Parathyroid adenoma (tissue), 2 donors: ENCODE measurements around the gene CBLN3.

Experiments
- H2AFZ ChIP-seq: fragments of 300-600 bp; sonication (generic); one replicate; pipeline ENCODE4 v1.7.0; 2017; ENCODE audit warnings: antibody characterized with exemption, mild to moderate bottlenecking
- H3K27ac ChIP-seq: fragments of 300-600 bp; sonication (generic); one replicate; pipeline ENCODE4 v1.7.0; 2017
- H3K27me3 ChIP-seq: fragments of 300-600 bp; sonication (generic); one replicate; pipeline ENCODE4 v1.7.0; 2017; ENCODE audit warnings: low read length; ENCODE audit not compliant: control insufficient read depth, insufficient read depth
- H3K36me3 ChIP-seq: fragments of 300-600 bp; sonication (generic); one replicate; pipeline ENCODE4 v1.7.0; 2017; ENCODE audit warnings: low read length; ENCODE audit not compliant: control insufficient read depth, insufficient read depth
- H3K4me1 ChIP-seq: fragments of 300-600 bp; sonication (generic); one replicate; pipeline ENCODE4 v1.7.0; 2017; ENCODE audit warnings: control low read depth
- H3K4me2 ChIP-seq: fragments of 300-600 bp; sonication (generic); one replicate; pipeline ENCODE4 v1.7.0; 2017; ENCODE audit warnings: low read length
- H3K4me3 ChIP-seq: fragments of 300-600 bp; sonication (generic); one replicate; pipeline ENCODE4 v1.7.0; 2017; ENCODE audit warnings: low read depth, low read length
- H3K79me2 ChIP-seq: fragments of 300-600 bp; sonication (generic); one replicate; pipeline ENCODE4 v1.7.0; 2017; ENCODE audit warnings: control low read depth
- H3K9ac ChIP-seq: fragments of 300-600 bp; sonication (generic); one replicate; pipeline ENCODE4 v1.7.0; 2017; ENCODE audit warnings: mild to moderate bottlenecking
- H3K9me3 ChIP-seq: fragments of 300-600 bp; sonication (generic); one replicate; pipeline ENCODE4 v1.7.0; 2017; ENCODE audit warnings: low read length; ENCODE audit not compliant: control insufficient read depth
- TF ChIP-seq, protein P1 (sequence below): fragments of 300-600 bp; sonication (generic); IDR thresholded peaks from one replicate; pipeline ENCODE4 v1.7.0; 2017; ENCODE audit warnings: antibody characterized with exemption, mild to moderate bottlenecking
- donor health status: primary hyperparathyroidism.

CBLN3 gene

DNA sequence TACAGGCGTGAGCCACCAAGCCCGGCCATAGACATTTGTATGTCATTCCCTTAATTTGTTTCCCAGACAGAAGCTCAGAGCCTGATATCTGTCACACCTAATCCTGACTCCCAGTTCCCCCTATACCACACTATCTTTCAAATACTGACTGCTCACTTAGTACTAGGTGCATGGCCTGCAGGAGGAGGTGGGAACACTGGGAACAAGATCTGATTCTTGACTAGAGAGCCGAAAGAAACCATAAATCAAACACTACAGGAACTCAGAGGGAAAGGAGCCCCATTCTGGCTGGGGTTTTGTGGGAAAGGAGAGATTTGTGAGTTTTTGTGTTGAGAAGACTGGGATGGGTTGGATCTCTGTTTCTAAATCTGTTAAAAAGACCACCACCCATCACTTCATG is 5.2 kb upstream of the CBLN3 start:
- H3K27ac ChIP-seq = no peak overlapping the region
- H3K4me2 ChIP-seq = no peak overlapping the region
- no peaks in the 10 kb centered on the region for H3K36me3 ChIP-seq
- TF ChIP-seq, protein P1, sequence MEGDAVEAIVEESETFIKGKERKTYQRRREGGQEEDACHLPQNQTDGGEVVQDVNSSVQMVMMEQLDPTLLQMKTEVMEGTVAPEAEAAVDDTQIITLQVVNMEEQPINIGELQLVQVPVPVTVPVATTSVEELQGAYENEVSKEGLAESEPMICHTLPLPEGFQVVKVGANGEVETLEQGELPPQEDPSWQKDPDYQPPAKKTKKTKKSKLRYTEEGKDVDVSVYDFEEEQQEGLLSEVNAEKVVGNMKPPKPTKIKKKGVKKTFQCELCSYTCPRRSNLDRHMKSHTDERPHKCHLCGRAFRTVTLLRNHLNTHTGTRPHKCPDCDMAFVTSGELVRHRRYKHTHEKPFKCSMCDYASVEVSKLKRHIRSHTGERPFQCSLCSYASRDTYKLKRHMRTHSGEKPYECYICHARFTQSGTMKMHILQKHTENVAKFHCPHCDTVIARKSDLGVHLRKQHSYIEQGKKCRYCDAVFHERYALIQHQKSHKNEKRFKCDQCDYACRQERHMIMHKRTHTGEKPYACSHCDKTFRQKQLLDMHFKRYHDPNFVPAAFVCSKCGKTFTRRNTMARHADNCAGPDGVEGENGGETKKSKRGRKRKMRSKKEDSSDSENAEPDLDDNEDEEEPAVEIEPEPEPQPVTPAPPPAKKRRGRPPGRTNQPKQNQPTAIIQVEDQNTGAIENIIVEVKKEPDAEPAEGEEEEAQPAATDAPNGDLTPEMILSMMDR = no peak
- no peak overlapping the region for H3K9ac ChIP-seq
- H3K4me1 ChIP-seq = peaks cover 14% of the 10 kb centered on the region
- no peaks in the 10 kb centered on the region for H3K9me3 ChIP-seq
- H3K79me2 ChIP-seq = no peaks in the 10 kb centered on the region
- no peak overlapping the region for H2AFZ ChIP-seq
- no peak overlapping the region for H3K4me3 ChIP-seq
- no peaks in the 10 kb centered on the region for H3K27me3 ChIP-seq

DNA sequence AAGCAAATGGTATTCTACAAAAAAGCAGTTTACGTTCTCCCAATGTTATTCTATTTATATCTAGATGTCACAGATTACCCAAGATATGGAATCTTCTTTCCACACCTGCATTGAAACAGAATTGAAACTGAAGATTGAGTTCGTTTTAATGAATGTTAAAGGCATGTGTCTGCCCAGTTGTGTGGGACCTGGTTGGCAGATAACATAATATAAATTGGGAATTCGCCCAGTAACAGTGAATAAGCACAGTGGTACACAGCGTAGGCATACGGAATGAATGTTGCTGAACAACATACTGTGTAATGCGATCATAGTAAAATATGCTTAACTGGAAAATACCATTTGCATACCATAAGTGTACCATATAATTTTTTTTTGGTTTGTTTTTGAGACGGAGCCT is 4.6 kb upstream of the CBLN3 start:
- Histone ChIP-seq H3K36me3 (no peaks in the 10 kb centered on the region), H3K4me1 (peaks cover 19% of the 10 kb centered on the region), H3K9ac (no peak overlapping the region)

DNA sequence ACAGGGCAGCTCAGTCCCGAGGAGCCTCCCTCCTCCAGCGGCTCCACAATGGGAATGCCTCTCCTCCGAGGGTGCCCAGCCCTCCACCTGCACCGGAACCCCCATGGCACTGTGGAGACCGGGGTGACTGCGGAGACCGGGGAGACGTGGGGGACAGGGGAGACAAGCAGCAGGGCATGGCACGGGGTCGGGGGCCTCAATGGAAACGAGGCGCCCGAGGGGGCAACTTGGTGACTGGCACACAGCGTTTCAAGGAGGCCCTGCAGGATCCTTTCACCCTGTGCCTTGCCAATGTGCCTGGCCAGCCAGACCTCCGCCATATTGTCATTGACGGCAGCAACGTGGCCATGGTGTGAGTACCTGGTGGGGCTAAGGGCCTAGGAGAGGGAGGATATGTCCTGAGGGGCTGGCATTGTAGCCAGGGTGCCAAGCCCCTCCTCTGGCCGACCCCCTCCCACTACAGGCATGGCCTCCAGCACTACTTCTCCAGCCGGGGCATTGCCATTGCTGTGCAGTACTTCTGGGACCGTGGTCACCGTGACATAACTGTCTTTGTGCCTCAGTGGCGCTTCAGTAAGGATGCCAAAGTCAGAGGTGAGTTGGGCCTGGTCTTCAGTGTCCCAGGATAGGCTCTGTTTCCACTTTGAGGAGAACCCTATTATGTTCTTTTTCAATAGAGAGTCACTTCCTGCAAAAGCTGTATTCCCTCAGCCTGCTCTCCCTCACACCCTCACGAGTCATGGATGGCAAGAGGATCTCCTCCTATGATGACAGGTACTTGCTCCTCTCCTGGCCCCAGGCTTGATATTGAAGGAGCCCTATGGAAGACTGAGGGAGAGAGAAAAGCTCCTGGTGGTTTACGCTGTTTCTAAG is 3.0 kb upstream of the CBLN3 start:
- Histone ChIP-seq H3K36me3 (no peaks in the 10 kb centered on the region), H3K4me2 (peak overlapping the region; percentile 93), H3K27me3 (no peaks in the 10 kb centered on the region), H2AFZ (no peak overlapping the region), H3K9ac (no peak overlapping the region), H3K27ac (no peak overlapping the region), H3K4me1 (peaks cover 19% of the 10 kb centered on the region), H3K79me2 (no peaks in the 10 kb centered on the region), H3K9me3 (no peaks in the 10 kb centered on the region), H3K4me3 (no peak overlapping the region)
- TF ChIP-seq, protein P1 = no peak

More for the DNA sequence above, 4.6 kb upstream of the CBLN3 start:
- H3K79me2 ChIP-seq = no peaks in the 10 kb centered on the region
- TF ChIP-seq, protein P1 = no peak
- H3K27ac ChIP-seq = no peak overlapping the region
- H3K9me3 ChIP-seq = no peaks in the 10 kb centered on the region
- H2AFZ ChIP-seq = no peak overlapping the region
- no peak overlapping the region for H3K4me2 ChIP-seq
- no peak overlapping the region for H3K4me3 ChIP-seq
- no peaks in the 10 kb centered on the region for H3K27me3 ChIP-seq

DNA sequence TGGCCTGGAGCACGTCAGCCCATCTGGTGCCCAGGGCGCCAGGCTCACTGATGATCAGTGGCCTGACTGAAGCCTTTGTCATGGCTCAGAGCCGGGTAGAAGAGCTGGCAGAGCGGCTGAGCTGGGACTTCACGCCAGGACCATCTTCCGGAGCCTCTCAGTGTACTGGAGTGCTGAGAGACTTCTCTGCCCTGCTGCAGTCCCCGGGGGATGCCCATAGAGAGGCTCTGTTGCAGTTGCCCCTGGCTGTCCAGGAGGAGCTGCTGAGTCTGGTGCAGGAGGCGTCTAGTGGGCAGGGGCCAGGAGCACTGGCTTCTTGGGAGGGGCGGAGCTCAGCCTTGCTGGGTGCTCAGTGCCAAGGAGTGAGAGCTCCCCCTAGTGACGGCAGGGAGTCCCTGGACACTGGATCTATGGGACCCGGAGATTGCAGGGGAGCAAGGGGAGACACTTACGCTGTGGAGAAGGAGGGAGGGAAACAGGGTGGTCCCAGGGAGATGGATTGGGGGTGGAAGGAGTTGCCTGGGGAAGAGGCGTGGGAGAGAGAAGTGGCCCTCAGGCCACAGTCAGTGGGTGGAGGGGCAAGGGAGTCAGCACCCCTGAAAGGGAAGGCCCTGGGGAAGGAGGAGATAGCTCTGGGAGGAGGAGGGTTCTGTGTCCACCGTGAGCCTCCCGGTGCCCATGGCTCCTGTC is 2.2 kb upstream of the CBLN3 start:
- Histone ChIP-seq H3K9me3 (no peaks in the 10 kb centered on the region), H3K4me3 (peak overlapping the region; percentile 88), H3K79me2 (no peaks in the 10 kb centered on the region), H3K36me3 (no peaks in the 10 kb centered on the region), H3K4me2 (peak overlapping the region; percentile 93), H2AFZ (no peak overlapping the region), H3K4me1 (peaks cover 19% of the 10 kb centered on the region), H3K27ac (peak overlapping the region; percentile 87), H3K9ac (no peak overlapping the region), H3K27me3 (no peaks in the 10 kb centered on the region)
- TF ChIP-seq, protein P1 = peak; percentile 95
